Germinal center (tissue), 1 donor: ENCODE results near the gene TEX2.
"Not testable (repeated sequence)": the region's sequence is repeated elsewhere in the genome, so short reads cannot be mapped to it uniquely, and the experiment has no call there.

Experiments
- DNase-seq: peaks from one replicate; pipeline ENCODE4 v3.0.0; 2012; ENCODE audit warnings: mixed read lengths, low spot score

Gene TEX2

GRCh38 chr17:64209983-64210382 is 53.1 kb downstream of the TEX2 start:
- no peak for DNase-seq

GRCh38 chr17:64209356-64209941 is 53.6 kb downstream of the TEX2 start:
- no peak for DNase-seq

GRCh38 chr17:64208656-64209055 is 54.4 kb downstream of the TEX2 start:
- DNase-seq, result not testable (repeated sequence)

- no peak for DNase-seq
Measured at GRCh38 chr17:64205804-64206203, 57.3 kb downstream of the TEX2 start.

GRCh38 chr17:64203630-64204029 is 59.4 kb downstream of the TEX2 start:
- no peak for DNase-seq

DNA sequence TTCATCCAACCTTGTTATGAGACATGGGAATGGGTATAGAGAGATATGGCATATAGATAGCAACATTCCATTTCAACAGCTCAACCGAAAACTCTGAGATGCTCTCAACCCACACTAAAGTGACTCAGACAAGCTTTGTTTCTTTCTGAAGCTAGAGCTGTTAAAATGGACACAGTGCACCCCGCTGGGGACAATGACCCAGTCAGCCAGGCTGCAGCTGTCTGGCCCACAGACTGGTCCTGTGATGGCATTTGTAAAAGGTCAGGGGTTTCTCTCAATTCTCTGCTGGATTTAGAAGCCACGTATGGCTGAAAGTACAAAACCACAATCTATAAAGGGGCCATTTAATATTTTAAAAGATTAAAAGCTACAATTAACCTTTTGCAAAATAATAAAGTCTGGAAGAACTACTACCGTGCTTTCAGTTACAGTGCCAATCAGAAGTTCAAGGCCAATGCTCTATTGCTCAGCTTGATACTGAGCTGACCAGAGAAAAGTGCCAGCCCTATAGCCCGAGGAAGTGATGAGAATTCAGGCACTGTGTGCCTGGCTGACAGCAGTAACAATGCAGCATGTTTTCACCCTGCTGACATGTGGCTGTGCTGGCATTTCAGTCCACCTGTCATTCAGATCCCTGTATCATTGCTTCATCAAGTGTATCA is 60.2 kb downstream of the TEX2 start:
- no peak for DNase-seq

DNA sequence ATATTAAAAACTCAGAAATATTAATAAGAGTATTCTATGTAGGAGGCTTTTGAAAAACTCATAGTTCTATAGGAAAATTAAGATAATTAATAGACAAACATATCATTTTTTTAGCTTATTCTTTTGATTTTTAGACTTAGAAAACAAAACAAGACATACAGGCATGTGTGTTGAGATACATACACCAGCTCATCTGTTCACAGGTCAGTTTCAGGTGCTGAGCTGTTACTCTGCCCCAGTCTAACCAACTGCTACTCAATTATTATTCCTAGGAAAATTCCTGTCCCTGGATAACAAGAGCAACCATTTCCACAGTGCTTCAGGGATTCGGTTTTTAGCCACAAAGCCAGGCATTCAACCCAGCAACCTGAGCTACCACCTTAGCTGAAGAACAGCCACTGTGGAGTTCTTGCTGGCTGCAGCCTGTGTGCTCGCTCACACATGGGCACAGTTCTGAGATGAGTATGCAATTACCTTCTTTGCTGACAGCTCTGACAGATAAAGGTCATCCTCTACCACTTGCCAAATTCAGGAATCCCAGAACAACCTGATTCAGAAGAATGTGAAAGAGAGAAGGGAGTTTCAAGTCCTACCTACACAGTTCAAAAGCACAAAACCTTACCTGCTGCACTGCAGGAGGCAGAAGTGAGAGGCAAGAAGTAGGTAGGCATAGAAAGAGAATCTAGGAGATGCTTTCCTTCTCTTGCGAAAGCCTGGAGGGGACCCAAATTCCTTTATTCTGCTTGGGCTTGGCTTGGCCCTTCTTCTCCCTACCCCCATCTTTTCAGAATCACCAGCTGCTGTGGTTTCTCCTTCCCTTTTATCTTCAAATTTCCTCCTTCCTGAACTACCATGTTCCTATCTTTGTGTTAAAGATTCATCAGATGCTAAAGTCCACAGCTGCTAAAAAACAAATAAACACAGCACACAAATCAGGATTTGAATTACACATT is 62.7 kb downstream of the TEX2 start:
- DNase-seq, result no peak

DNA sequence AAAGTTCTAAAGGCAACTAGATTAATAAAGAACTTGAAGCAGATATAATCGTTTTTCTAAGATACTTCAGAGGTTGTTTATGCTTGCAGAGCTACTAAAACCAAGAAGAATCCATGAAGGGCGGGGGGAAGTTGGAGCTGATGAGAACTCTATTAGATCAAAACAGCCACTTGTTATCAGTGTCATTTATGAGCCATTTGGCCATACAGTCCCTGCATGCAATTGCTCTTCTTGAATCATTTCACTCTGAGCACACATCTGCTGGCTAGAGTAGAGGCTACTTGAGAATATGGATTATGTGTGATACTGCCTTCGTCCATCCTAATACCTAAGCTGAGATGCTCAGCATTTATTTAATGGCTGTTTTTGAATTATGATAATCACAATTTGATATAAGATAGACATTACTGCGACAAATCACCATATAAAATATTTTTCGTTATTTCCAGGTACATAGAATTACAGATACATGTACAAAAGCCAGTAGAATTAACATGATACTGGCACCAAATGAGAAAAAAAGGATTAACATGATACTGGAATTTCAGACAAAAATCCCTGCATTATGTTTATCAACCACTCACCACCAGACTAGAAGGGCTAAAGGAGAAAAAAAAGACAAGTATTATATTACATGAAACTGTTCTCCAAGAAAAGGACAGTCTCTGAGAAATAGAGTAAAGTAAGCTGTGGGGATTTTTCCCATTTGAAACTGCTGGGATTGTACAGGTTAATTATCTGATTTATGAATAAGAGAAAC is 64.5 kb downstream of the TEX2 start:
- DNase-seq, result no peak

- DNase-seq, result no peak
Measured at GRCh38 chr17:64196601-64197000, 66.5 kb downstream of the TEX2 start.

DNA sequence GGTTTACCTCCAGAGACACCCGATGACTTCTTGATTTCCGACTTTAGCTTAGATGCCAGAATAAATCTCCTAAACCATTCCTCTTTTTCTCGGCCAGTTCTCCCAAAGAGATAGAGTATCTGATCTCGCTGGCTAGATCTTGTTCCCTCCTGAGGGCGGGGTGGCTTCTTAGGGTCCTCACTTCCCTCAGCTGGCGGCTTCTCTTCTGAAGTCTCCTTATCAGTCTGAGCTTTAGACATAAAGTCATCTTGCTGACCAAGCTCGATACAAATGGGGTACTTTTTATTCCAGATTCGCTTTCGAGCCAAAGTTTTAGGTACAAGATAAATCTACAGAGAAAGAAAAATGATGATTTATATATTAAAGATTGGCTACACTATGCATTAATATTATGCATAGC is 69.5 kb downstream of the TEX2 start:
- no peak for DNase-seq

DNA sequence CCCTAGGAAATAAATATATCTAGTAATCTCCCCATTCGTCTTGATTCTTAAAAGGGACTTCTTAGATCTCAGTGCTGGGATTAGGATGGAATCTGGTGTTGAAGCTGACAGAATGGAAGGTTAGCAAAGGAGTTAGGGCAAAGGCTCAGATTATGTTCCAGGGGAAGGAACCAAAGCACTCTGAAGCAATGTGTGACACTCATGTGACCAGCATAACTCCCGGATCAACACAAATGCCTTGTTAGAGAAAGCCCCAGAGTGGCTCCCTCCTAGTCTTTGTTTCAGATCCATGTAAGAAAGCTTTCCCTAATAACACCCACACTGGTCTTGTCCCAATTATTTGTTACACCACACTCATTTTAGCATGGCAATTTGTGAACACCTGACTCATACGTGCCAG is 70.5 kb downstream of the TEX2 start:
- no peak for DNase-seq

DNA sequence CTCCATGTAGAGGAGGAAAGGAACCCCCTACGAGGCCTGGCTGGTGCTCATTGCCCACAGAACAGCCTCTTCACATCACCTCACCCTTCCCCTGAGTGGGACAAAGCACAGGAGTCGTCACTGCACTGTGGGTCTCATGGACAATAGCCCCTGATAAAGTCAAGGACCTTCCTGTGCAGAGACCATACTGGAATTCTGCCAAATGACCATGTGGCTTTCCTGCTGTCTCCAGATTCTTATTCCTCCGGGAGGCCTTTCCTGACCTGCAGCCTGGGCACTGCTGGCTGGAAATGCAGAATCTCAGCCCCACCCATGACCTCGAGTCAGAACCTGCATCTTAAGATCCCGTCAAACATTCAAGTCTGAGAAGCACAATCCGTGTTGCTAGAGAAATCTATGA is 72.6 kb downstream of the TEX2 start:
- no peak for DNase-seq

- DNase-seq, result no peak
Measured at GRCh38 chr17:64188088-64188487, 75.0 kb downstream of the TEX2 start.

GRCh38 chr17:64187093-64187895 is 75.8 kb downstream of the TEX2 start:
- no peak for DNase-seq

DNA sequence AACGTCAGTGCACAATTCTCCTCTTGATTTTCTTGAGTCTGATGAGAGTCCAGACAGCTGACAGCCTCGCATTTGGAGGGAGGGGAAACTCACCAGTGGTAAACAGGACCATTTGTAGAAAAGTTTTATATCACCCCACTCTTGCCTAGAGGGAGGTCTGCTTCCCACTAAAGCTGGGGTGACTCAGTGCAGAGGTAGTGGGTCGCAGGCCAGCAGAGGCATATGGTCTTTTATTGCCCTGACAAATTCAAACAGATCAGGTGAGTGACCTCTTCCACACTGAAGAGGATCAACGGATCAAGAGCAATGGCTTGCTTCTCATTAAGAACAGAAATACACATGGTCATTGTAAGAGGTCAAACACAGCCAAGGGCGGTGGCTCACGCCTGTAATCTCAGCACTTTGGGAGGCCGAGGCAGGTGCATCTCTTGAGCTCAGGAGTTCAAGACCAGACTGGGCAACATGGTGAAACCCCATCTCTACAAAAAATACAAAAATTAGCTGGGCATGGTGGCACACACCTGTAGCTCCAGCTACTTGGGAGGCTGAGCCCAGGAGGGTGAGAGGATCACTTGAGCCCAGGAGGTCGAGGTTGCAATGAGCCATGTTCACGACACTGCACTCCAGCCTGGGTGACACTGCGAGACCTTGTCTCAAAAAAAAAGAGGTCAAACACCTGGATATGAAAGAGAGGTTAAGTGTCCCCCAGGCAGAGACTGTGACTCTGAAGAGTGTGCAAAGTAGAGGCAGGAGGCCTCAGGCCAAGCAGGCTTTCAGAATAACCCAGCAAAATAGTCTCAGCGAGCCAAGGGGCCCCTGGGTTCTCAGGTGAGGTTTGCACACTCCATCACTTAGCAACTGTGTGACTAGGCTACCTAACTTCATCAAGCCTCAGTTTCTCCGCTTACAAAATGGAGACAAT is 76.6 kb downstream of the TEX2 start:
- no peak for DNase-seq

DNA sequence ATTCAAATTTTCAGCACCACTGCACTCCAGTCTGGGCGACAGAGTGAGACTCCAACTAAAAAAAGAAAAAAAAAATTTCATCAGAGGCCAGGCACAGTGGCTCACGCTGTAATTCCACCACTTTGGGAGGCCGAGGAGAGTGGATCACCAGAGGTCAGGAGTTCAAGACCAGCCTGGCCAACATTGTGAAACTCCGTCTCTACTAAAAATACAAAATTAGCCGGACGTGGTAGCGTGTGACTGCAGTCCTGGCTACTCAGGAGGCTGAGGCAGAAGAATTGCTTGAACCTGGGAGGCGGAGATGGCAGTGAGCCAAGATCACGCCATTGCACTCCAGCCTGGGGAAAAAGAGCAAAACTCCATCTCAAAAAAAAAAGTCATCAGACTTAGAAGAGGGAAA is 77.5 kb downstream of the TEX2 start:
- not testable (repeated sequence) for DNase-seq

- DNase-seq, result no peak
Measured at GRCh38 chr17:64185101-64185500, 78.0 kb downstream of the TEX2 start.

- DNase-seq, result no peak
Measured at GRCh38 chr17:64183815-64184214, 79.2 kb downstream of the TEX2 start.

GRCh38 chr17:64182325-64183012 is 80.6 kb downstream of the TEX2 start:
- no peak for DNase-seq
